GM23338 (cell line): ENCODE data around the gene SIRT7. TPM values are rescaled to one million over a fixed set of nuclear protein-coding genes. Genes with fewer than 3 reads are reported as not detected.

Experiments used
- ATAC-seq: fragments of 200-7000 bp; cut with Tn5 transposase; 3 replicates; pipeline ENCODE4 v1.9.1; 2020
- DNase-seq: peaks from one replicate; pipeline ENCODE4 v3.0.0-alpha.2; 2015; ENCODE audit warnings: low spot score
- H2AFZ ChIP-seq: fragments of 200-600 bp; sonication (generic); 2 replicates; pipeline ENCODE4 v1.8.0; 2016; ENCODE audit warnings: antibody characterized with exemption, mild to moderate bottlenecking, moderate library complexity
- H3F3A ChIP-seq: fragments of 200-600 bp; sonication (generic); replicated peaks from 2 replicates; pipeline ENCODE4 v1.8.0; 2017; ENCODE audit warnings: antibody characterized with exemption, mixed run types, low read depth
- H3K27ac ChIP-seq: fragments of 200-600 bp; sonication (generic); 2 replicates; pipeline ENCODE4 v1.6.1; 2016; ENCODE audit warnings: low read depth
- H3K27me3 ChIP-seq: fragments of 200-600 bp; sonication (generic); 2 replicates; pipeline ENCODE4 v1.8.0; 2016; ENCODE audit warnings: mild to moderate bottlenecking, mixed run types, moderate library complexity; ENCODE audit not compliant: insufficient read depth
- H3K36me3 ChIP-seq: fragments of 200-600 bp; sonication (generic); 2 replicates; pipeline ENCODE4 v1.8.0; 2016; ENCODE audit warnings: mild to moderate bottlenecking; ENCODE audit not compliant: insufficient read depth
- H3K4me1 ChIP-seq: fragments of 200-600 bp; sonication (generic); 2 replicates; pipeline ENCODE4 v1.8.0; 2016; ENCODE audit warnings: mild to moderate bottlenecking, moderate library complexity; ENCODE audit not compliant: insufficient read depth
- H3K4me2 ChIP-seq: fragments of 200-600 bp; sonication (generic); 2 replicates; pipeline ENCODE4 v1.7.1; 2017; ENCODE audit warnings: mixed run types
- H3K4me3 ChIP-seq: fragments of 200-600 bp; sonication (generic); 2 replicates; pipeline ENCODE4 v1.6.1; 2016; ENCODE audit warnings: mixed run types
- H3K79me2 ChIP-seq: fragments of 200-600 bp; sonication (generic); replicated peaks from 2 replicates; pipeline ENCODE4 v1.8.0; 2017; ENCODE audit warnings: mild to moderate bottlenecking; ENCODE audit not compliant: insufficient read depth
- H3K9me2 ChIP-seq: fragments of 200-600 bp; sonication (generic); 2 replicates; pipeline ENCODE4 v1.8.0; 2017; ENCODE audit not compliant: insufficient read depth
- H4K20me1 ChIP-seq: fragments of 200-600 bp; sonication (generic); replicated peaks from 2 replicates; pipeline ENCODE4 v1.8.0; 2017; ENCODE audit warnings: mild to moderate bottlenecking; ENCODE audit not compliant: insufficient read depth
- H3K27ac Mint-ChIP-seq: 2 replicates; pipeline ENCODE4 v1.8.0; 2020; ENCODE audit warnings: inconsistent platforms, mild to moderate bottlenecking, moderate library complexity, mixed read lengths
- H3K27me3 Mint-ChIP-seq: 3 replicates; pipeline ENCODE4 v1.8.0; 2022; ENCODE audit warnings: low read depth, mild to moderate bottlenecking, moderate library complexity, mixed read lengths, inconsistent platforms; ENCODE audit not compliant: insufficient read depth, poor library complexity
- H3K36me3 Mint-ChIP-seq: 3 replicates; pipeline ENCODE4 v1.8.0; 2021; ENCODE audit warnings: low read depth, mild to moderate bottlenecking, inconsistent platforms, moderate library complexity, mixed read lengths
- H3K4me1 Mint-ChIP-seq: 3 replicates; pipeline ENCODE4 v1.8.0; 2020; ENCODE audit warnings: mild to moderate bottlenecking, inconsistent platforms, mixed read lengths
- H3K4me3 Mint-ChIP-seq: 3 replicates; pipeline ENCODE4 v1.8.0; 2021; ENCODE audit warnings: moderate library complexity, mild to moderate bottlenecking, inconsistent platforms, mixed read lengths
- H3K9me3 Mint-ChIP-seq: 3 replicates; pipeline ENCODE4 v1.8.0; 2020; ENCODE audit warnings: moderate library complexity, mild to moderate bottlenecking, inconsistent platforms, mixed read lengths
- CREB1 ChIP-seq: fragments of 250-450 bp; sonication (Bioruptor Pico); IDR thresholded peaks from 2 replicates; pipeline ENCODE4 v1.5.0; 2020; ENCODE audit warnings: low read depth, mild to moderate bottlenecking, moderate library complexity
- EZH2 ChIP-seq: fragments of 200-600 bp; sonication (generic); IDR thresholded peaks from one replicate; pipeline ENCODE4 v1.8.0; 2017; ENCODE audit warnings: antibody characterized with exemption, mild to moderate bottlenecking, low read depth; ENCODE audit not compliant: unreplicated experiment
- EZH2phosphoT487 ChIP-seq: fragments of 200-600 bp; sonication (generic); IDR thresholded peaks from one replicate; pipeline ENCODE4 v1.8.1; 2018; ENCODE audit warnings: antibody characterized with exemption; ENCODE audit not compliant: unreplicated experiment
- JUNB ChIP-seq: IDR thresholded peaks from one replicate; pipeline ENCODE4 v1.6.1; 2016; ENCODE audit warnings: antibody characterized with exemption; ENCODE audit not compliant: unreplicated experiment
- NANOG ChIP-seq: IDR thresholded peaks from 2 replicates; pipeline ENCODE4 v1.6.1; 2016; ENCODE audit warnings: antibody characterized with exemption, borderline replicate concordance
- POLR2AphosphoS5 ChIP-seq: IDR thresholded peaks from 2 replicates; pipeline ENCODE4 v1.6.1; 2016; ENCODE audit warnings: antibody characterized with exemption, low read depth
- STAT1 ChIP-seq: IDR thresholded peaks from one replicate; pipeline ENCODE4 v1.6.1; 2016; ENCODE audit warnings: antibody characterized with exemption; ENCODE audit not compliant: unreplicated experiment
- ZNF114 ChIP-seq: fragments of 250-450 bp; sonication (Bioruptor Pico); IDR thresholded peaks from 2 replicates; pipeline ENCODE4 v1.5.0; 2020; ENCODE audit warnings: mild to moderate bottlenecking, moderate library complexity
- ZNF331 ChIP-seq: fragments of 250-450 bp; sonication (Bioruptor Pico); IDR thresholded peaks from 2 replicates; pipeline ENCODE4 v1.5.0; 2020; ENCODE audit warnings: low read depth, mild to moderate bottlenecking, moderate library complexity
- polyA plus RNA-seq: library from polyadenylated mRNA; unstranded; fragments of >200 nt; fragmentation: Nextera tagmentation; extraction: Ambion mirVana; gene quantifications from 2 replicates; pipeline ENCODE4 v1.2.1, GENCODE V29; 2016
- total RNA-seq: library from RNA; depleted of rRNA; stranded (reverse); fragments of >200 nt; shearing (Covaris generic); gene quantifications from 2 replicates; pipeline ENCODE4 v1.2.3, GENCODE V29; 2014
- TF ChIP-seq, protein P1 (sequence below), 2 experiments: fragments of 200-600 bp in 1 of 2; sonication (generic) in 1 of 2; conservative IDR thresholded peaks; 2 replicates each; pipeline versions ENCODE4 v1.5.1 to v1.6.1; 2016 to 2017; ENCODE audit warnings: antibody characterized with exemption in 2 of 2, low read depth in 2 of 2, mild to moderate bottlenecking in 2 of 2, moderate library complexity in 1 of 2
- TF ChIP-seq, protein P2 (sequence below): IDR thresholded peaks from one replicate; pipeline ENCODE4 v1.6.1; 2018; ENCODE audit warnings: antibody characterized with exemption; ENCODE audit not compliant: unreplicated experiment
- TF ChIP-seq, protein P3 (sequence below): IDR thresholded peaks from 2 replicates; pipeline ENCODE4 v1.6.1; 2016; ENCODE audit warnings: antibody characterized with exemption

The SIRT7 gene
- total and polyA plus RNA-seq, 2 experiments from 2014 or later, result 16.3 to 20.8 TPM

DNA sequence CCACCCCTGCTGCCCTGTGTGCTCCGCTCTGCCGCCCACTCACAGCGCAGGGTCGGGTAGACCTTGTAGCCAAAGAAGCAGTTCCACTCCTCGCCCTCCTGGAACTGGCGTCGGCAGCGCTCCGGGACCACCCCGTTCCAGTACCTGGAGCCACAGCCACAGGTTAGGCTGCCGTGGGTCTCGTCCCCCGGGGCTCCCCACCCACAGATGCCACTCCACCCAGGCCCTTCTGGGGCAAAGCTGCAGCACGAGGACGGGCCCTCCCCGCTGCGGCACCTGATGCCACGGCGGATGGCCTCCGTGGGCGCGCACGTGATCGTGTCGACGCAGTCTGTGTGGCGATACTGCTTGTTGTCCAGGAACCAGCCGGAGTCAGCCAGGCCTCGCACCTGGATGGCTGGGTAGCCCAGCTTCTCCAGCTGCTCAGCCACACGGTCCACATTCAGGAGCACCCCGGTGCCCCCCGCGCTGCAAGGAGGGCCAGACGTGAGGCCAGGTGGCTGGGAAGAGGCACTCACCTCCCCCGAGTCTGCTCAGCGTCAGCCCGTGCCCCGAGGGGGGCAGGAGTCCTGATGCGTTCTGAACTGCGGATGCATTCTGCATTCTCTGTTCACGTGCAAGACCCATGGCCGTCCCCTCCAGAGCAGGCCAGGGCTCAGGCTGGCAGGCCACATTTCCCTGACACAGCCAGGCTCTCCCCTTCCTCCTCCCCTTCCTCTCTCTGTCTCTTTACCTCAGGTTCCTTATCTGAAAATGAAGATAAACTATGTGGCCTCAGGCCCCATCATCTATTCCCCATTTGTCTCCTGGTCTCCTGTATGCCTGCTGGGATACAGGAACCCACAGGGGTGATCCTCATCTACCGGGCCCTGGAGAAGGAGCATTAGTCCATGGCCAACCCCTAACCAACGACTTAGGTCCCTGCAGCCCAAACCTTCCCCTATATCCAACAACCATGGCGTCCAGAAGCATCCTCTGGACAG is 38.9 kb upstream of the SIRT7 start (continued):
- TF ChIP-seq, protein P1, sequence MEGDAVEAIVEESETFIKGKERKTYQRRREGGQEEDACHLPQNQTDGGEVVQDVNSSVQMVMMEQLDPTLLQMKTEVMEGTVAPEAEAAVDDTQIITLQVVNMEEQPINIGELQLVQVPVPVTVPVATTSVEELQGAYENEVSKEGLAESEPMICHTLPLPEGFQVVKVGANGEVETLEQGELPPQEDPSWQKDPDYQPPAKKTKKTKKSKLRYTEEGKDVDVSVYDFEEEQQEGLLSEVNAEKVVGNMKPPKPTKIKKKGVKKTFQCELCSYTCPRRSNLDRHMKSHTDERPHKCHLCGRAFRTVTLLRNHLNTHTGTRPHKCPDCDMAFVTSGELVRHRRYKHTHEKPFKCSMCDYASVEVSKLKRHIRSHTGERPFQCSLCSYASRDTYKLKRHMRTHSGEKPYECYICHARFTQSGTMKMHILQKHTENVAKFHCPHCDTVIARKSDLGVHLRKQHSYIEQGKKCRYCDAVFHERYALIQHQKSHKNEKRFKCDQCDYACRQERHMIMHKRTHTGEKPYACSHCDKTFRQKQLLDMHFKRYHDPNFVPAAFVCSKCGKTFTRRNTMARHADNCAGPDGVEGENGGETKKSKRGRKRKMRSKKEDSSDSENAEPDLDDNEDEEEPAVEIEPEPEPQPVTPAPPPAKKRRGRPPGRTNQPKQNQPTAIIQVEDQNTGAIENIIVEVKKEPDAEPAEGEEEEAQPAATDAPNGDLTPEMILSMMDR (conservative IDR thresholded peaks at IDR 0.05; ENCODE audit: low read depth in 2 of 2), result no peak
- no peak for TF ChIP-seq EZH2

DNA sequence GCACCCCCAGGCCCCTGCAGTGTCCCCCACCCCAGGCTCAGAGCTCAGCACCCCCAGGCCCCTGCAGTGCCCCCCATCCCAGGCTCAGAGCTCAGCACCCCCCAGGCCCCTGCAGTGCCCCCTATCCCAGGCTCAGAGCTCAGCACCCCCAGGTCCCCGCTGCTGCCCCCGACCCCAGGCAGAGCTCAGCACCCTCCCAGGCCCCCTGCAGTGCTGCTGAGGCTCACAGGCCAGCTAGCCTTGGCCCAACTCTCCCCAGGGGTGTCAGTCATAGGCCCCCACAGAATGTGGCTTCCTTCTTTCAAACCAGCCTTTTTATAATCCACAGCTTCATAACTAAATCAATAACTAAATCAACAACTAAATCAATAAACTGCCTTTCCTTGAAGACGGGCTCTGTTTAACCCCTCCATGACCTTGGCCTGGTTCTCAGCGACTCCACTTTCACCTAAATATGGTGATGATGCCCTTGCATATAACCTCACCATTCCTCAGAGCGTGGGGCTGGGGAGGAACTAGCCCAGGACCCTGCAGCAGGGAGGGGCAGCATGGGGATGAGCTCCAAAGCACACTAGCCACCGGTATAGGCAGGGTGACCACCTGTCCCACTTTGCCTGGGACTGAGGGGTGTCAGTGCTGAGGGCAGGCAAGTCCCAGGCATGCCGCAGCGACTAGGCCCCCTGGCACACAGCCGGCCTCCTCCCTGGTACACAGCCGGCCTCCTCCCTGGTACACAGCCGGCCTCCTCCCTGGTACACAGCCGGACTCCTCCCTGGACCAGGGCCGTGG is 38.0 kb upstream of the SIRT7 start:
- no peak overlapping the region for H3K4me3 Mint-ChIP-seq
- H3K27me3 ChIP-seq, result peaks cover 41% of the 10 kb centered on the region
- no peak for TF ChIP-seq CREB1 (CRISPR knock-in tag)
- TF ChIP-seq, protein P2, sequence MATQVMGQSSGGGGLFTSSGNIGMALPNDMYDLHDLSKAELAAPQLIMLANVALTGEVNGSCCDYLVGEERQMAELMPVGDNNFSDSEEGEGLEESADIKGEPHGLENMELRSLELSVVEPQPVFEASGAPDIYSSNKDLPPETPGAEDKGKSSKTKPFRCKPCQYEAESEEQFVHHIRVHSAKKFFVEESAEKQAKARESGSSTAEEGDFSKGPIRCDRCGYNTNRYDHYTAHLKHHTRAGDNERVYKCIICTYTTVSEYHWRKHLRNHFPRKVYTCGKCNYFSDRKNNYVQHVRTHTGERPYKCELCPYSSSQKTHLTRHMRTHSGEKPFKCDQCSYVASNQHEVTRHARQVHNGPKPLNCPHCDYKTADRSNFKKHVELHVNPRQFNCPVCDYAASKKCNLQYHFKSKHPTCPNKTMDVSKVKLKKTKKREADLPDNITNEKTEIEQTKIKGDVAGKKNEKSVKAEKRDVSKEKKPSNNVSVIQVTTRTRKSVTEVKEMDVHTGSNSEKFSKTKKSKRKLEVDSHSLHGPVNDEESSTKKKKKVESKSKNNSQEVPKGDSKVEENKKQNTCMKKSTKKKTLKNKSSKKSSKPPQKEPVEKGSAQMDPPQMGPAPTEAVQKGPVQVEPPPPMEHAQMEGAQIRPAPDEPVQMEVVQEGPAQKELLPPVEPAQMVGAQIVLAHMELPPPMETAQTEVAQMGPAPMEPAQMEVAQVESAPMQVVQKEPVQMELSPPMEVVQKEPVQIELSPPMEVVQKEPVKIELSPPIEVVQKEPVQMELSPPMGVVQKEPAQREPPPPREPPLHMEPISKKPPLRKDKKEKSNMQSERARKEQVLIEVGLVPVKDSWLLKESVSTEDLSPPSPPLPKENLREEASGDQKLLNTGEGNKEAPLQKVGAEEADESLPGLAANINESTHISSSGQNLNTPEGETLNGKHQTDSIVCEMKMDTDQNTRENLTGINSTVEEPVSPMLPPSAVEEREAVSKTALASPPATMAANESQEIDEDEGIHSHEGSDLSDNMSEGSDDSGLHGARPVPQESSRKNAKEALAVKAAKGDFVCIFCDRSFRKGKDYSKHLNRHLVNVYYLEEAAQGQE, result no peak
- TF ChIP-seq EZH2, result no peak
- TF ChIP-seq POLR2AphosphoS5, result no peak
- no peak for TF ChIP-seq ZNF114 (CRISPR knock-in tag)
- TF ChIP-seq STAT1, result no peak
- TF ChIP-seq, protein P3, sequence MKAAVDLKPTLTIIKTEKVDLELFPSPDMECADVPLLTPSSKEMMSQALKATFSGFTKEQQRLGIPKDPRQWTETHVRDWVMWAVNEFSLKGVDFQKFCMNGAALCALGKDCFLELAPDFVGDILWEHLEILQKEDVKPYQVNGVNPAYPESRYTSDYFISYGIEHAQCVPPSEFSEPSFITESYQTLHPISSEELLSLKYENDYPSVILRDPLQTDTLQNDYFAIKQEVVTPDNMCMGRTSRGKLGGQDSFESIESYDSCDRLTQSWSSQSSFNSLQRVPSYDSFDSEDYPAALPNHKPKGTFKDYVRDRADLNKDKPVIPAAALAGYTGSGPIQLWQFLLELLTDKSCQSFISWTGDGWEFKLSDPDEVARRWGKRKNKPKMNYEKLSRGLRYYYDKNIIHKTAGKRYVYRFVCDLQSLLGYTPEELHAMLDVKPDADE, result no peak
- TF ChIP-seq EZH2phosphoT487, result no peak
- TF ChIP-seq NANOG, result no peak
- TF ChIP-seq ZNF331 (CRISPR knock-in tag), result no peak
- TF ChIP-seq, protein P1 (conservative IDR thresholded peaks at IDR 0.05; ENCODE audit: low read depth in 2 of 2), result no peak
- TF ChIP-seq JUNB, result no peak

More for the DNA sequence above, 38.0 kb upstream of the SIRT7 start:
- H3K27ac Mint-ChIP-seq, result no peak overlapping the region
- H3K4me3 ChIP-seq, result no peak overlapping the region
- ATAC-seq (no peak), DNase-seq (no peak)
- no peaks in the 10 kb centered on the region; the same call in 2 of the 3 replicates for H3K36me3 Mint-ChIP-seq
- no peaks in the 10 kb centered on the region; the same call in 2 of the 3 replicates for H3K4me1 Mint-ChIP-seq
- no peaks in the 10 kb centered on the region for H3K4me1 ChIP-seq
- H2AFZ ChIP-seq, result no peak overlapping the region
- H3K27me3 Mint-ChIP-seq, result peaks cover 43% of the 10 kb centered on the region
- no peaks in the 10 kb centered on the region for H3K36me3 ChIP-seq
- H3K27ac ChIP-seq, result no peak overlapping the region
- no peak overlapping the region for H3K4me2 ChIP-seq
- peaks cover 6% of the 10 kb centered on the region; the same call in 1 of the 2 replicates for H4K20me1 ChIP-seq
- H3K9me2 ChIP-seq, result no peaks in the 10 kb centered on the region
- H3F3A ChIP-seq, result no peaks in the 10 kb centered on the region
- no peaks in the 10 kb centered on the region for H3K79me2 ChIP-seq
- H3K9me3 Mint-ChIP-seq, result peaks cover 3% of the 10 kb centered on the region; the same call in 1 of the 3 replicates
